Measurements from ENCODE around the gene TMEM132D.

GRCh38 chr12:129693731-129694130, 210.1 kb downstream of the TMEM132D start:
- TF ChIP-seq CTCF (IDR thresholded peaks at IDR 0.05; ENCODE audit: low read depth, low read length, missing input control) (no peak), RAD21 (IDR thresholded peaks at IDR 0.05) (no peak), YY1 (IDR thresholded peaks at IDR 0.05) (no peak), FOXA1 (IDR thresholded peaks at IDR 0.05) (no peak), JUND (IDR thresholded peaks at IDR 0.05) (no peak), ATF3 (IDR thresholded peaks at IDR 0.05) (no peak)
- TF ChIP-seq, protein P1, sequence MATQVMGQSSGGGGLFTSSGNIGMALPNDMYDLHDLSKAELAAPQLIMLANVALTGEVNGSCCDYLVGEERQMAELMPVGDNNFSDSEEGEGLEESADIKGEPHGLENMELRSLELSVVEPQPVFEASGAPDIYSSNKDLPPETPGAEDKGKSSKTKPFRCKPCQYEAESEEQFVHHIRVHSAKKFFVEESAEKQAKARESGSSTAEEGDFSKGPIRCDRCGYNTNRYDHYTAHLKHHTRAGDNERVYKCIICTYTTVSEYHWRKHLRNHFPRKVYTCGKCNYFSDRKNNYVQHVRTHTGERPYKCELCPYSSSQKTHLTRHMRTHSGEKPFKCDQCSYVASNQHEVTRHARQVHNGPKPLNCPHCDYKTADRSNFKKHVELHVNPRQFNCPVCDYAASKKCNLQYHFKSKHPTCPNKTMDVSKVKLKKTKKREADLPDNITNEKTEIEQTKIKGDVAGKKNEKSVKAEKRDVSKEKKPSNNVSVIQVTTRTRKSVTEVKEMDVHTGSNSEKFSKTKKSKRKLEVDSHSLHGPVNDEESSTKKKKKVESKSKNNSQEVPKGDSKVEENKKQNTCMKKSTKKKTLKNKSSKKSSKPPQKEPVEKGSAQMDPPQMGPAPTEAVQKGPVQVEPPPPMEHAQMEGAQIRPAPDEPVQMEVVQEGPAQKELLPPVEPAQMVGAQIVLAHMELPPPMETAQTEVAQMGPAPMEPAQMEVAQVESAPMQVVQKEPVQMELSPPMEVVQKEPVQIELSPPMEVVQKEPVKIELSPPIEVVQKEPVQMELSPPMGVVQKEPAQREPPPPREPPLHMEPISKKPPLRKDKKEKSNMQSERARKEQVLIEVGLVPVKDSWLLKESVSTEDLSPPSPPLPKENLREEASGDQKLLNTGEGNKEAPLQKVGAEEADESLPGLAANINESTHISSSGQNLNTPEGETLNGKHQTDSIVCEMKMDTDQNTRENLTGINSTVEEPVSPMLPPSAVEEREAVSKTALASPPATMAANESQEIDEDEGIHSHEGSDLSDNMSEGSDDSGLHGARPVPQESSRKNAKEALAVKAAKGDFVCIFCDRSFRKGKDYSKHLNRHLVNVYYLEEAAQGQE (IDR thresholded peaks at IDR 0.05) = no peak
- TF ChIP-seq, protein P2, sequence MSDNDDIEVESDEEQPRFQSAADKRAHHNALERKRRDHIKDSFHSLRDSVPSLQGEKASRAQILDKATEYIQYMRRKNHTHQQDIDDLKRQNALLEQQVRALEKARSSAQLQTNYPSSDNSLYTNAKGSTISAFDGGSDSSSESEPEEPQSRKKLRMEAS (IDR thresholded peaks at IDR 0.05) = no peak

Measured in liver (tissue), 3 donors.